NCI-H460 (cell line): Measurements from ENCODE around the gene PAQR7. TPM values are rescaled to one million over a fixed set of nuclear protein-coding genes. Genes with fewer than 3 reads are reported as not detected.

Experiments
- DNase-seq: peaks from one replicate; pipeline ENCODE4 v3.0.0-alpha.2; 2016; ENCODE audit warnings: low read depth; ENCODE audit errors: extremely low read depth
- polyA plus RNA-seq: library from polyadenylated mRNA; depleted of rRNA; stranded (reverse); fragments of >200 nt; gene quantifications from 2 replicates; pipeline ENCODE4 v1.2.3, GENCODE V29; 2014; cell fraction: nucleus; rRNA removed
- total RNA-seq: library from RNA; depleted of rRNA; stranded (reverse); fragments of >200 nt; shearing (Covaris generic); gene quantifications from 2 replicates; pipeline ENCODE4 v1.2.3, GENCODE V29; 2014; rRNA removed

PAQR7 gene
- total RNA-seq = 4.3 and 4.5 TPM in 2 replicates
- polyA plus RNA-seq = 4.0 and 4.4 TPM in 2 replicates

GRCh38 chr1:25875154-25875855 is at the start of gene PAQR7:
Gene PAQR7 (minus strand): TSS chr1:25875708. CDS start chr1:25863839, 11,869 bp downstream.
- peak; percentile 33 for DNase-seq

- no peak for DNase-seq
Measured at GRCh38 chr1:25924454-25924853, 48.9 kb upstream of the PAQR7 start.

- no peak for DNase-seq
Measured at GRCh38 chr1:25922971-25923552, 47.6 kb upstream of the PAQR7 start.

GRCh38 chr1:25922056-25922970 is 46.8 kb upstream of the PAQR7 start:
- DNase-seq = no peak

GRCh38 chr1:25918615-25919014 is 43.1 kb upstream of the PAQR7 start:
- DNase-seq = no peak

GRCh38 chr1:25917996-25918395 is 42.5 kb upstream of the PAQR7 start:
- DNase-seq = no peak

- DNase-seq = no peak
Measured at GRCh38 chr1:25916460-25916859, 41.0 kb upstream of the PAQR7 start.

- no peak for DNase-seq
Measured at GRCh38 chr1:25914074-25914995, 38.8 kb upstream of the PAQR7 start.

- DNase-seq = no peak
Measured at GRCh38 chr1:25913206-25913605, 37.7 kb upstream of the PAQR7 start.

- DNase-seq = no peak
Measured at GRCh38 chr1:25912076-25912831, 36.7 kb upstream of the PAQR7 start.

GRCh38 chr1:25911162-25911561 is 35.7 kb upstream of the PAQR7 start:
- DNase-seq = no peak

- no peak for DNase-seq
Measured at GRCh38 chr1:25909040-25909439, 33.5 kb upstream of the PAQR7 start.

GRCh38 chr1:25908161-25908560 is 32.7 kb upstream of the PAQR7 start:
- no peak for DNase-seq

GRCh38 chr1:25907601-25908000 is 32.1 kb upstream of the PAQR7 start:
- DNase-seq = no peak

- DNase-seq = no peak
Measured at GRCh38 chr1:25906644-25907300, 31.3 kb upstream of the PAQR7 start.

- peak; percentile 58 for DNase-seq
Measured at GRCh38 chr1:25905680-25906643, 30.5 kb upstream of the PAQR7 start, which contains the start of gene STMN1. Gene STMN1 (minus strand): TSS chr1:25906419. CDS start chr1:25904676, 1,743 bp downstream.

GRCh38 chr1:25904943-25905679 is 29.6 kb upstream of the PAQR7 start:
- DNase-seq = peak; percentile 66
